Measurements from ENCODE around the gene MAST4.

DNA sequence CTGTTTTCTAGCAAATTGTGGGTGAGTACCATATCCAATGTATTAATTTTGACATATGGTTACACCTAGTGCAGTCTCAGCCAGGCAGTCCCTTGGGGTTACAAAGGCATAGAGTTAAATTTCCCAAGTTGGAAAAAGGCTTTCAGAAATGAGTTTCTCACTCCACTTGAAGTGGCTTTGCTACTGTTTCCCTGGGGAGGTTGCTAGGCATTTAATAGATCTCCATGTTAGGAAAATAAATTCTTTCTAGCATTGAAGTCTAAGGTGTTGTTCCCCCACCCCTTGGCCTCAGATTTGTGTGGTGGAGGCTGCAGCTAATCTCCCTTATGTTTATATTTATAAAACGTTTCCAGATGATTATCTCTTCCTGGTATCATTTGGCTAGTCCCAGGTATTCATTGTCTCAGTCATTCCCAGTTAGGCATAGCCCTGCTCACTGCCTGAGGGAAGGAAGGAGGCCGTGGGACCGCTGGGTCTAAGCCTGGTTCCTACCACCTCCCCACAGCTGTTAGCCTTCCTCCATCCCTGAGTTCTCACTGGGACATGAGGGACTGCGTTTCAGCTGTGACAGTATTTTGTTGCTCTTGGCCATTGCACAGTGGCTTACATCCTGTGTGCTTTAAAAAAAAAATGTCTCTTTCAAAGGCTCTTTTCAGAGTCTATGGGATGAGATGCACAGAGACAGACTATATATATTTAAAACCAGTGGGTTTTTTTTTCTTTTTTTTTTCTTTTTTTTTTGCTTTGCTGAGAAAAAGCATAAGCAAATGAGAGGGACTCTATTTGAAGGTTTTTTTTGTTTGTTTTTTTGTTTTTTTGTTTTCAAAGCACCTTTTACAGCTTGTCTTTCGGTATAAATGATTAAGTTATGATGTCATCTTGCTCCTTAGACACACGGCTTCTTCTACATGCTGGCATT lies 121.5 kb downstream of the MAST4 start:
- no peak for TF ChIP-seq CTCF (IDR thresholded peaks at IDR 0.05; ENCODE audit: insufficient read depth, low read length)
- TF ChIP-seq, protein P1, sequence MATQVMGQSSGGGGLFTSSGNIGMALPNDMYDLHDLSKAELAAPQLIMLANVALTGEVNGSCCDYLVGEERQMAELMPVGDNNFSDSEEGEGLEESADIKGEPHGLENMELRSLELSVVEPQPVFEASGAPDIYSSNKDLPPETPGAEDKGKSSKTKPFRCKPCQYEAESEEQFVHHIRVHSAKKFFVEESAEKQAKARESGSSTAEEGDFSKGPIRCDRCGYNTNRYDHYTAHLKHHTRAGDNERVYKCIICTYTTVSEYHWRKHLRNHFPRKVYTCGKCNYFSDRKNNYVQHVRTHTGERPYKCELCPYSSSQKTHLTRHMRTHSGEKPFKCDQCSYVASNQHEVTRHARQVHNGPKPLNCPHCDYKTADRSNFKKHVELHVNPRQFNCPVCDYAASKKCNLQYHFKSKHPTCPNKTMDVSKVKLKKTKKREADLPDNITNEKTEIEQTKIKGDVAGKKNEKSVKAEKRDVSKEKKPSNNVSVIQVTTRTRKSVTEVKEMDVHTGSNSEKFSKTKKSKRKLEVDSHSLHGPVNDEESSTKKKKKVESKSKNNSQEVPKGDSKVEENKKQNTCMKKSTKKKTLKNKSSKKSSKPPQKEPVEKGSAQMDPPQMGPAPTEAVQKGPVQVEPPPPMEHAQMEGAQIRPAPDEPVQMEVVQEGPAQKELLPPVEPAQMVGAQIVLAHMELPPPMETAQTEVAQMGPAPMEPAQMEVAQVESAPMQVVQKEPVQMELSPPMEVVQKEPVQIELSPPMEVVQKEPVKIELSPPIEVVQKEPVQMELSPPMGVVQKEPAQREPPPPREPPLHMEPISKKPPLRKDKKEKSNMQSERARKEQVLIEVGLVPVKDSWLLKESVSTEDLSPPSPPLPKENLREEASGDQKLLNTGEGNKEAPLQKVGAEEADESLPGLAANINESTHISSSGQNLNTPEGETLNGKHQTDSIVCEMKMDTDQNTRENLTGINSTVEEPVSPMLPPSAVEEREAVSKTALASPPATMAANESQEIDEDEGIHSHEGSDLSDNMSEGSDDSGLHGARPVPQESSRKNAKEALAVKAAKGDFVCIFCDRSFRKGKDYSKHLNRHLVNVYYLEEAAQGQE (IDR thresholded peaks at IDR 0.05; ENCODE audit: insufficient replicate concordance, low read depth): no peak
